Mucosa of gallbladder (tissue), 1 donor: ENCODE measurements around the gene OR51V1. TPM values are rescaled to one million over a fixed set of nuclear protein-coding genes. Genes with fewer than 3 reads are reported as not detected.
"Not testable (repeated sequence)": the region's sequence is repeated elsewhere in the genome, so short reads cannot be mapped to it uniquely, and the experiment has no call there.

Experiments
- DNase-seq: peaks from one replicate; pipeline ENCODE4 v3.0.0-alpha.2; 2020; ENCODE audit warnings: low spot score
- total RNA-seq: library from RNA; stranded (reverse); gene quantifications from one replicate; pipeline ENCODE4 v1.2.1, GENCODE V29; 2021
- donor health status: DM: no; HTN: no; CAD: no.

Gene OR51V1
- not detected for total RNA-seq

GRCh38 chr11:5200582-5200981, at the start of gene OR51V1:
Gene OR51V1, minus strand, starts transcription at chr11:5200682. Its CDS starts 0 bp downstream, at chr11:5200682.
- DNase-seq: no peak

- DNase-seq: not testable (repeated sequence)
These were observed 49.4 kb upstream of the OR51V1 start, which contains the start of gene HBG1 for GRCh38 chr11:5249807-5250396. Gene HBG1, minus strand, starts transcription at chr11:5249857. Its CDS starts 53 bp downstream, at chr11:5249804.

GRCh38 chr11:5248498-5248897, 48.0 kb upstream of the OR51V1 start:
- DNase-seq: not testable (repeated sequence)

- DNase-seq: no peak
These were observed 47.1 kb upstream of the OR51V1 start for GRCh38 chr11:5247472-5248192.

- no peak for DNase-seq
These were observed 46.4 kb upstream of the OR51V1 start for GRCh38 chr11:5246772-5247471.

GRCh38 chr11:5245155-5245554, 44.7 kb upstream of the OR51V1 start:
- no peak for DNase-seq

GRCh38 chr11:5243816-5244180, 43.3 kb upstream of the OR51V1 start:
- DNase-seq: no peak

GRCh38 chr11:5242933-5243815, 42.7 kb upstream of the OR51V1 start:
- no peak for DNase-seq

- DNase-seq: no peak
These were observed 41.7 kb upstream of the OR51V1 start for GRCh38 chr11:5242208-5242607.

- no peak for DNase-seq
These were observed 41.0 kb upstream of the OR51V1 start for GRCh38 chr11:5241458-5241857.

- DNase-seq: no peak
These were observed 40.0 kb upstream of the OR51V1 start for GRCh38 chr11:5240458-5240857.

- no peak for DNase-seq
These were observed 39.6 kb upstream of the OR51V1 start for GRCh38 chr11:5240056-5240455.

GRCh38 chr11:5239046-5239445, 38.6 kb upstream of the OR51V1 start:
- DNase-seq: no peak

GRCh38 chr11:5238486-5238885, 38.0 kb upstream of the OR51V1 start:
- DNase-seq: no peak

GRCh38 chr11:5237420-5237819, 36.9 kb upstream of the OR51V1 start:
- DNase-seq: no peak

- no peak for DNase-seq
These were observed 35.0 kb upstream of the OR51V1 start for GRCh38 chr11:5235364-5236095.

- DNase-seq: no peak
These were observed 33.9 kb upstream of the OR51V1 start, which contains the start of gene HBD for GRCh38 chr11:5234381-5234834. Gene HBD, minus strand, starts transcription at chr11:5234483. Its CDS starts 50 bp downstream, at chr11:5234433.

- DNase-seq: no peak
These were observed 32.8 kb upstream of the OR51V1 start for GRCh38 chr11:5233307-5233706.

- no peak for DNase-seq
These were observed 32.3 kb upstream of the OR51V1 start for GRCh38 chr11:5232821-5233220.

GRCh38 chr11:5232176-5232575, 31.7 kb upstream of the OR51V1 start:
- DNase-seq: no peak

GRCh38 chr11:5231111-5231510, 30.6 kb upstream of the OR51V1 start:
- DNase-seq: no peak
